ENCODE measurements around the gene HYOU1.
A peak's percentile ranks its signal among the peaks of the same experiment; 100 is the strongest.
"Not testable (repeated sequence)": the region's sequence is repeated elsewhere in the genome, so short reads cannot be mapped to it uniquely, and the experiment has no call there.

Gene HYOU1, protein sequence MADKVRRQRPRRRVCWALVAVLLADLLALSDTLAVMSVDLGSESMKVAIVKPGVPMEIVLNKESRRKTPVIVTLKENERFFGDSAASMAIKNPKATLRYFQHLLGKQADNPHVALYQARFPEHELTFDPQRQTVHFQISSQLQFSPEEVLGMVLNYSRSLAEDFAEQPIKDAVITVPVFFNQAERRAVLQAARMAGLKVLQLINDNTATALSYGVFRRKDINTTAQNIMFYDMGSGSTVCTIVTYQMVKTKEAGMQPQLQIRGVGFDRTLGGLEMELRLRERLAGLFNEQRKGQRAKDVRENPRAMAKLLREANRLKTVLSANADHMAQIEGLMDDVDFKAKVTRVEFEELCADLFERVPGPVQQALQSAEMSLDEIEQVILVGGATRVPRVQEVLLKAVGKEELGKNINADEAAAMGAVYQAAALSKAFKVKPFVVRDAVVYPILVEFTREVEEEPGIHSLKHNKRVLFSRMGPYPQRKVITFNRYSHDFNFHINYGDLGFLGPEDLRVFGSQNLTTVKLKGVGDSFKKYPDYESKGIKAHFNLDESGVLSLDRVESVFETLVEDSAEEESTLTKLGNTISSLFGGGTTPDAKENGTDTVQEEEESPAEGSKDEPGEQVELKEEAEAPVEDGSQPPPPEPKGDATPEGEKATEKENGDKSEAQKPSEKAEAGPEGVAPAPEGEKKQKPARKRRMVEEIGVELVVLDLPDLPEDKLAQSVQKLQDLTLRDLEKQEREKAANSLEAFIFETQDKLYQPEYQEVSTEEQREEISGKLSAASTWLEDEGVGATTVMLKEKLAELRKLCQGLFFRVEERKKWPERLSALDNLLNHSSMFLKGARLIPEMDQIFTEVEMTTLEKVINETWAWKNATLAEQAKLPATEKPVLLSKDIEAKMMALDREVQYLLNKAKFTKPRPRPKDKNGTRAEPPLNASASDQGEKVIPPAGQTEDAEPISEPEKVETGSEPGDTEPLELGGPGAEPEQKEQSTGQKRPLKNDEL

DNA sequence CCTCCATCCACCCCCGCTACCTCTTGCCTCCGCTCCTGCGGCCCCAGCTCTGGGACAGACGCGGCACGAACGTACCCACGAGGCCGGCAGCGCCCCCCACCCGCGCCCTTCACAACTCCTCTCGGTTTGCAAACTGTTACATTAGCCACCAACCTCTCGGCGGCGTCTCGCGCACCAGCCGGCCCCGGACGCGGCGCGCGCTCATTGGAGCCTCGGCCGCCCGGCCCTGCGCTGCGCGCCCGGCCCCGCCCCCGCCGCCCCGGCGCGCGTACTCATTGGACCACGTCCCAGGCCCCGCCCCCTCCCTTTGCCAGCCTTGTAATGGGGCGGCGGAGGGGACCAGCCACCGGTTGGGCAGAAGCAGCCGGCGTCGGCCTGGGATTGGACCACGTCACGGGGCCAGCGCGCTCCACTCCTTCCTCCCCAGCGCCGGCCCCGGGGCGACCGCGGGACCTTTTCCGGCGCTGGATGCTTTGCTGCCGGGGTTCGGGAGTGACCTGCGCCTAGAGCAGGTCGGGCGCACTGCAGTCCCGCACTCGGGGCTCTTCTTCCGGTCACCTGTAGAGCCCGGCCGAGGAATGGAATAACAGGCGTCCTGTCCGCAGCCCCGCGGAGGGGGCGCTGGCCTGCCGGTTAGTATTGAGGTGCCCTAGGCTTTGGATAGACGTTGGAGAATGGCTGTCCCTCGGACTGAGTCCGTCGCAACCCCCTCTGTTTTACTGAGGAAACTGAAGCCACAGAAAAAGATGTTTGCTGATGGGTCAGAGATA is at the start of gene HYOU1:
TSS of gene HYOU1 (minus strand) at position 206 of the 770 bp plus-strand sequence. CDS start 1,045 bp downstream, outside the sequence.
- Mint-ChIP-seq H3K4me3 (peak within 1 kb of the TSS; percentile 99), H3K36me3 (ENCODE audit: low read depth) (peaks cover 31% of the 10 kb centered on the region)

DNA sequence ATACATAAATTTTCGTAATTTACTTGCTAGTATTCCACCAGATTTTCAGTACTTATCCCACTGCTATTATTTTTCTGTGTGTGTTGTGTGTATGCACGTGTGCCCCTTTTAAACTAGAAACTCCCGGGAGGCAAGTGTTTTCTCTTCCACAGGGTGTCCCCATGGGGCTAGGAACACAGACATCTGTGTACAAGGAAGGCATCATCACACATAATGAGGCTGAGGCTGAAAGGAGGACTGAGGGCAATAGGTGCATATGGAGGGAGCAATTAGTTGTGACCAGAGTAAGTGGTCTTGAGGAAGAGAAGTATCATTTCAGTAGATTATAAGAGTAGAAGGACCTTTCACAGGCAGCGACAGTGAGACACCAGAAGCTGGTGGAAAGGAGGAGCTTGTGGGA is 46.8 kb upstream of the HYOU1 start:
- Mint-ChIP-seq H3K4me1 (ENCODE audit: low read depth) (peaks cover 32% of the 10 kb centered on the region), H3K9me3 (no peaks in the 10 kb centered on the region), H3K27me3 (ENCODE audit: low read depth) (no peaks in the 10 kb centered on the region), H3K4me3 (peak overlapping the region; percentile 8), H3K27ac (peak overlapping the region; percentile 53), H3K36me3 (ENCODE audit: low read depth) (peaks cover 8% of the 10 kb centered on the region)

More for the DNA sequence above, at the start of gene HYOU1:
- Mint-ChIP-seq H3K27me3 (ENCODE audit: low read depth) (no peaks in the 10 kb centered on the region), H3K4me1 (ENCODE audit: low read depth) (peaks cover 29% of the 10 kb centered on the region), H3K27ac (peak within 1 kb of the TSS; percentile 99), H3K9me3 (no peaks in the 10 kb centered on the region)

DNA sequence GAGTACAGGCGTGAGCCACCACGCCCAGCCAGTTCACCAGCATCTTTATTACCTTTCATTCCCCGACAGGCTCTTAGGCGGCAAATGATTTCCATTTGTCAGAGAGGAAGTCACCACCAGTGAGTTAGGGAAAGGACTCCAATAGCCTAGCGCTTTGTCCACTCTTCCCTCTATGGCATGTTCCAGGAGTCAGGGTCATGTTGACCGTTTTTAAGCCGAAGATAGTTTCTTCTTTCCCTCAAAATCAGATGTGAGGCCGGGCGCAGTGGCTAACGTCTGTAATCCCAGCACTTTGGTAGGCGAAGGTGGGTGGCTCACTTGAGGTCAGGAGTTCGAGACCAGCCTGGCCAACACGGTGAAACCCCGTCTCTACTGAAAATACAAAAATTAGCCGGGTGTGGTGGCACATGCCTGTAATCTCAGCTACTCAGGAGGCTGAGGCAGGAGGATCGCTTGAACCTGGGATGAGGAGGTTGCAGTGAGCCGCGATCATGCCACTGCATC is 46.2 kb upstream of the HYOU1 start:
- H3K36me3 Mint-ChIP-seq (ENCODE audit: low read depth); H3K27me3 Mint-ChIP-seq (ENCODE audit: low read depth); H3K9me3 Mint-ChIP-seq: not testable (repeated sequence)
- peak overlapping the region; percentile 12 for H3K27ac Mint-ChIP-seq
- peak overlapping the region; percentile 21 for H3K4me3 Mint-ChIP-seq
- H3K4me1 Mint-ChIP-seq (ENCODE audit: low read depth), result peaks cover 30% of the 10 kb centered on the region

DNA sequence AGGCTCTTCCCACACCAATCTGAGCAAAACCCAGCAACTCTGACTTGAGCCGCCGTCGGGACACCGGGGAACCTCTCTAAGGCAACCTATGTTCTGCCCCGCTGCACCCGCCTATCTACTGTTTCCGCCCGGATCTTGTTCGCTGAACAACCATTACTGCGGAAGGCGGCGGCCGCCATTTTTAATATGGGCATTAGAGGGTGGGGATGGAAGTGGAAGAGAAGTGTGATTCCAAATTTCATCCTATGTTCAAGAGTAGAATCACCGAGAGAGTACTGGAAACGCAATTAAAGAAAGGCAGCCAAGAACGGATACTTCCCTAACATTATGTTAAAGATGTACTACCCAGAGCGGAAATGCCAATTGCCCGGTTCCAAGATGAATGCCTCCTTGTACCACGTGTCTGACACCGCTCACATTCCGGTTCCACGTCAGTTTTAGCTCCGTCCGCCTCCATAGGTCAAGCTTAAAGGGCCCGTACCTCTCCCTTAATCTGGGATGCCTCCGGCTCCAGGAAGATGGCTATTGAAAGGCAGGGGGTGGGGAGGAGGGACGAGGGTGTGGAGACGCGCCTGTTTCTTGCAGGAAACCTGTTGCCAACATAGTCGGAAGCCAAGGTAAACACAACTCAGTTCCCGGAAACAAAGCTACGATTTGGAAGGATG is 44.9 kb upstream of the HYOU1 start, which contains the start of gene DPAGT1:
TSS of gene DPAGT1 (minus strand) at position 95 of the 665 bp plus-strand sequence. CDS start 198 bp downstream, outside the sequence.
- H3K9me3 Mint-ChIP-seq, result no peaks in the 10 kb centered on the region
- H3K27ac Mint-ChIP-seq, result peak within 1 kb of the TSS; percentile 97
- H3K4me1 Mint-ChIP-seq (ENCODE audit: low read depth), result peaks cover 29% of the 10 kb centered on the region
- peaks cover 21% of the 10 kb centered on the region for H3K36me3 Mint-ChIP-seq (ENCODE audit: low read depth)
- H3K4me3 Mint-ChIP-seq, result peak within 1 kb of the TSS; percentile 89
- H3K27me3 Mint-ChIP-seq (ENCODE audit: low read depth), result no peaks in the 10 kb centered on the region

DNA sequence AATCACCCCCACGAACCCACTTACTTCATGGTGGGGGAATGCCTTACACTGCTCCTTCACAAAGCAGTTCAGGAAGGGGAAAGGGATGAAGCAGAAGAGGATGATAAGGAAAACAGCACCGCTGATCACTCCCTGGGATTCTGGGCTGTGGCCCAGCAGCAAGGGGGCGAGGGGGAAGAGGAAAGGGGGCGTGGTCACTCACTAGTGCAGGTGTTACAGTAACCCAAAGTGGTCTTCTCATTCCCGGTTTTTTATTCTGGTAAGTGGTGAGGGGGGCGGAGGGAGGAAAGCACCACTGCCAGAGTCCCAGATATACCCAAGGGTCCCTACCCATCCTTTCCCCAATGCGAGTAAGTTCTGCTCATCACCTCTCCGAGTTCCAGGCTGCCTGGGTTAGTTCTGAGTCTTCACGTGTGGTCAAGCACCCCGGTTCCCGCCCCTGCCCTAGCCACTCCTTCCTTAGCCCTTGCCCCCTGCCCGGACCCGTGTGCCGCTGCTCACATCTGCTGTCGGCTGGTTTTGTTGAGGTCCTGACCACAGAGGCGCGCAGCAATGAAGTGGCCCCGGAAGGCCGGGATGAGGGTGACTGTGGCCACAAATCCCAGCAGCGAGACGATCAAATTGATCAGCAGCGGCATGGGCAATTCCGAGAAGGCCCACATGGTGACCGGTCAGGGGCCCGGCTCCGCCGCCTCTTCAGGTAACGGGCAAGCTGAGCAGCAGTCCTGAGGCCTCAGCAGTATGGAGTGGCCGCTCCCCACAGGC is 44.2 kb upstream of the HYOU1 start:
- Mint-ChIP-seq H3K4me1 (ENCODE audit: low read depth) (peaks cover 27% of the 10 kb centered on the region), H3K4me3 (peak overlapping the region; percentile 89), H3K27ac (peak overlapping the region; percentile 97), H3K27me3 (ENCODE audit: low read depth) (no peaks in the 10 kb centered on the region), H3K36me3 (ENCODE audit: low read depth) (peaks cover 29% of the 10 kb centered on the region), H3K9me3 (no peaks in the 10 kb centered on the region)

DNA sequence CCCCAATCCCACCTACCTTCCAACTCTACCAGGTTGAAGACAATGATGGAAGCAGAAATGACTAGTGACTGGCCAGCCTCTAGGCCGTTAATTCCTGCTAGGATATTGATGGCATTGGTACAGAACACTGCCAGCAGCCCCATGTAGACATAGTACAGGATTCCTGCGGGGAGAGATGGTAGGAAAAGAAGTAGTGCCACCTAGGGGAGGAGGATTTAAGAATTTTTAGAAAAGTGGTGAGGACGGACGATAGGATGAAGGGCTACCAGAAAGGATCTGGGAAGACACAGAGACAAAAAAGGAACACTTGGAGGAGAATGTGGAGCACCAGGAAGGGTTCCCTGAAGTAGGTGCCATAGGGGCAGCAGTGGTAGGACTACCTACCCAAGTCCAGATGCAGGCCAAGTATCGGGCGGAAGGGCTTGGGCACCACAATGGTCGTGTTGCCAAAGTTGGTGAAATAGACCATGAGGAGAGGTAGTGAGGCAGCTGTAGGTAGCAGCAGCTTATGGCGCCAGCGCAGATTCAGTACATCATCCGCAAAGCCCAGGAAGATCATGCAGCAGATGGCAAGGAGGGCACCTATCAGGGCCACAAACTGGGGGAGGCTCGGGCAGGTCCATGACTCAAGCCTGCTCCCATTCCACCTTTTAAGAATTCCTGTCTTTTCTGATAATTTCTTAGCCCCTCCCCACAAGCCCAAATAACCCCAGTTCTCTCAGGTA is 43.4 kb upstream of the HYOU1 start:
- Mint-ChIP-seq H3K4me3 (peak overlapping the region; percentile 89), H3K9me3 (no peaks in the 10 kb centered on the region), H3K4me1 (ENCODE audit: low read depth) (peaks cover 31% of the 10 kb centered on the region), H3K36me3 (ENCODE audit: low read depth) (peaks cover 30% of the 10 kb centered on the region), H3K27ac (peak overlapping the region; percentile 78), H3K27me3 (ENCODE audit: low read depth) (peaks cover 1% of the 10 kb centered on the region)

DNA sequence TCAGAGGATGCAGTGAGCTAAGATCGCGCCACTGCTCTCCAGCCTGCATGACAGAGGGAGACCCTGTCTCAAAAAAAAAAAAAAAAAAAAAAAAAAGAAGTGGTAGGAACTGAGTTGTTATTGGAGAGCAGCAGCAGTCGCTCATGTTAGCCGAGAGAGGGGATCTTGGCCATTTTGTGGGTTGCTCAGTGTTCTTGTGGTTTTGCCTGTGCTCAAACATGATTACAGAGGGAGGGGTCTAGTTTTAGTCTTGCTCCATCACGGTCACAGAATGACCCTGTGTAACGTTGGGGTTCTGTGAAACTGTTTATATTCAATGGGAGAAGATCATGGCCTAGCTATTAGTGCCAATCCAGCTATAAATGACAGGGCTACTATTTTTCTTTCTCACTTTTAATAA is 42.7 kb upstream of the HYOU1 start:
- H3K4me1 Mint-ChIP-seq (ENCODE audit: low read depth), result peaks cover 32% of the 10 kb centered on the region
- H3K36me3 Mint-ChIP-seq (ENCODE audit: low read depth), result peaks cover 34% of the 10 kb centered on the region
- H3K4me3 Mint-ChIP-seq, result peak overlapping the region; percentile 89
- H3K27ac Mint-ChIP-seq, result no peak overlapping the region
- H3K27me3 Mint-ChIP-seq (ENCODE audit: low read depth), result peaks cover 3% of the 10 kb centered on the region
- no peaks in the 10 kb centered on the region for H3K9me3 Mint-ChIP-seq

DNA sequence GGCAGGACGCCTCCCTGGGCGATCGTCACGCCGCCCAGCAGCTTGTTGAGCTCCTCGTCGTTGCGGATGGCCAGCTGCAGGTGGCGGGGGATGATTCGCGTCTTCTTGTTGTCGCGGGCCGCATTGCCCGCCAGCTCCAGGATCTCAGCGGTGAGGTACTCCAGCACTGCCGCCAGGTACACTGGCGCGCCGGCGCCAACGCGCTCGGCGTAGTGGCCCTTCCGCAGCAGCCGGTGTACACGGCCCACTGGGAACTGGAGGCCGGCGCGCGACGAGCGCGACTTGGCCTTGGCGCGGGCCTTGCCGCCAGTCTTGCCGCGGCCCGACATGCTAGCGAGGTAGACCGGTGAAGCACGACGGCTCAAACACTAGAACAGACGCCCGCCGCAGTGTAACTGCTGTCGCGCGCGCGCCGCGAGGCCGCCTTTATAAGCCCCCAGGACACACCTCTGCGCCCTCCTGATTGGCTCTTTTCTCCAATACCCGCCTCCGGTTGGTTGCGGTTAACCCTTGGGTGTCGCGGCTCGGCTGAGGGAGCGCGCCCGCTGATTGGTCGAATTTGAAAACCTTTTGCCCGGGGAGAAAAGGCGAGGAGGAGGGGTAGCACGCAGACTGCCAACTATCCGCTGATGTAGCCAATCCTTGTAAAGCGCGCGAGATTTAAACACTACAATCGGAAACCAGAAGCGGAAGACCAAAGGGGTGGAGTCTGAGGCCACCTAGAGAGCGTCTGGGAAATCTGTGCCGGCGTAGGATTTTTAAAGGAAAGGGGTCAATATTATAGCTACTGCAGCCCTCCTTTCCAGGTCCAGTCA is 38.3 kb upstream of the HYOU1 start:
- Mint-ChIP-seq H3K4me1 (ENCODE audit: low read depth) (peaks cover 42% of the 10 kb centered on the region), H3K36me3 (ENCODE audit: low read depth) (peaks cover 56% of the 10 kb centered on the region), H3K27me3 (ENCODE audit: low read depth) (peaks cover 3% of the 10 kb centered on the region), H3K9me3 (no peaks in the 10 kb centered on the region), H3K4me3 (peak overlapping the region; percentile 92), H3K27ac (peak overlapping the region; percentile 97)

DNA sequence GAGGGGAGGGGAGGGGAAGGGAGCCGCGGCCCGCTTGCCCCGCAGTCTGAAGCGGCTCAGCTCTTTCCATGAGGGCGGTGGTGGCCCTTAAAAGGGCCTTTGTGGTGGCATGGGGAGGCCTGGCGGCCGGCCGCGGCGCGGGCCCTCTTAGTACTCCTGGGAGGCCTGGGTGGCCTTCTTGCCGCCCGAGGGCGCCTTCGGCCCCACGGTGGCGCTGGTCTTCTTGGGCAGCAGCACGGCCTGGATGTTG is 37.7 kb upstream of the HYOU1 start:
- H3K4me1 Mint-ChIP-seq (ENCODE audit: low read depth), result peaks cover 36% of the 10 kb centered on the region
- H3K9me3 Mint-ChIP-seq, result no peaks in the 10 kb centered on the region
- H3K36me3 Mint-ChIP-seq (ENCODE audit: low read depth), result peaks cover 53% of the 10 kb centered on the region
- H3K4me3 Mint-ChIP-seq, result peak overlapping the region; percentile 92
- H3K27me3 Mint-ChIP-seq (ENCODE audit: low read depth), result peaks cover 3% of the 10 kb centered on the region
- H3K27ac Mint-ChIP-seq, result peak overlapping the region; percentile 97

DNA sequence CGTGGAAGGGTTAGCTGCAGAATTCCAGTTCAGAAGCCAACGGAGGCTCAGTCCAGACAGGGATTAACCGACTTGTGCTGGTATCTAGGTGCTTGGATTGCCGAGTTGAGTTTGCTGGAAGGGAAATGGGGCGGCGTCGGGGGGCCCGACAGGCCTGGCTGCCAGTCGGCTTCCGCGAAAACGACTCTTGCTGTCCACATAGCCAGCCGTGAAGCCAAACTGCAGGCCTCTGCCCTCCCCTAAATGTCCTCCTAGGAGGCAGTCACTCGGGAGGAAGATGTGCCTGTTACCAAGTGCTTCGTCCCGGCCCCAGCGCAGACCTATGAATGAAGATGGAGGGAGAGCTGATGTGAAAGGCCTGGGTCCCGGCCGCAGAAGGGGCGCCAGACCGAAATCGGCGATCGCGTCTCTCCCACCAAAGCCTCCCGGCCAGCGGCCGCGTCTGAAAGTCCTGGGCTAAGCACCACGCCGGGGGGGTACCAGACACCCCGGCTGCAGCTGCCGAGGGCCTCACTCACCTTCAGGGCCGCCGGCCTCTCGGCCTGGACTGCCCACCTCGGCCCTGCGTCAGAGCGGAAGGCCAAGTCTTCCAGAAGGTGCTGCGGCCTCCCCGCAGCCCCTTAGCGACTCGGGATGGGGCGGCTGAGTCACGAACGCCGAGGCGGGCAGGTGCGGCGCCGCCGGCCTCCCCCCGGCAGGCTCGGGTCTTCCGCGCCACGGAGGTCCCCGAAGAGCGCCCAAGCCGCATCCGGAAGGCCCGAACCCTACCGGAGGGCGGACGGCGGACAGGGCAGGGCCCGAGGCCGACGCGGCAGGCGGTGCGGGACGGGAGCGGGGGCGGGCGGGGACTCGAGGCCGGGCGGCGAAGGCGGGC is 37.2 kb upstream of the HYOU1 start:
- peaks cover 3% of the 10 kb centered on the region for H3K27me3 Mint-ChIP-seq (ENCODE audit: low read depth)
- no peaks in the 10 kb centered on the region for H3K9me3 Mint-ChIP-seq
- H3K36me3 Mint-ChIP-seq (ENCODE audit: low read depth), result peaks cover 53% of the 10 kb centered on the region
- peaks cover 35% of the 10 kb centered on the region for H3K4me1 Mint-ChIP-seq (ENCODE audit: low read depth)
- H3K27ac Mint-ChIP-seq, result peak overlapping the region; percentile 97
- H3K4me3 Mint-ChIP-seq, result peak overlapping the region; percentile 92
